ENCODE data around the gene LMOD1. TPM values are rescaled to one million over a fixed set of nuclear protein-coding genes. Genes with fewer than 3 reads are reported as not detected.

LMOD1 gene
- total and polyA plus RNA-seq, 2 donors (not counting 1 experiment from before 2014, with no cell fraction given): 36.3 to 74.9 TPM

DNA sequence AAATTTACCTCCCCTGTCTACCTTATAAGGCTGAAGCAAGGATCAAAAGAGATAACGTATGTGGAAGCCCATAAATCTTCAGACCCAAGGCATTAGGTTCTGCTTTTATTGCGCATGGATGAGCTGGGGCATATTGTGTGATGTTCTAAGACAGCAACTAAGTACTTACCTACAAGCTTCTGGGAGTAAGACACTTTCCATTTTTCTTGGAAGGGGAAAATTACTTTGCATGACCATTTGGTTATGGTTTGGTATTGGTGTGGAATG, 21.1 kb downstream of the LMOD1 start:
- Histone ChIP-seq H3K9ac (ENCODE audit: insufficient read depth, low read length) (no peak overlapping the region), H4K20me1 (ENCODE audit: control insufficient read depth, extremely low read depth, insufficient read depth, low read length) (no peaks in the 10 kb centered on the region), H3K4me3 (replicated peaks in 1 of 4; ENCODE audit: control extremely low read depth in 1 of 4, insufficient read depth in 1 of 4, low read depth in 3 of 4, low read length in 4 of 4) (no peak overlapping the region), H3K27me3 (ENCODE audit: control insufficient read depth, insufficient read depth, low read length) (no peaks in the 10 kb centered on the region), H2AFZ (ENCODE audit: low read length) (no peak overlapping the region), H3K9me3 (ENCODE audit: control insufficient read depth, insufficient read depth, low read depth, low read length) (no peaks in the 10 kb centered on the region), H3K4me1 (ENCODE audit: control insufficient read depth, extremely low read depth, insufficient read depth, low read length) (peaks cover 2% of the 10 kb centered on the region), H3K36me3 (ENCODE audit: control insufficient read depth, insufficient read depth, low read length) (no peaks in the 10 kb centered on the region), H3K27ac (ENCODE audit: insufficient read depth, low read length) (no peak overlapping the region), H3K4me2 (ENCODE audit: extremely low read depth, insufficient read depth, low read length) (no peak overlapping the region), H3K79me2 (ENCODE audit: control insufficient read depth, insufficient read depth, low read length) (no peaks in the 10 kb centered on the region)
- TF ChIP-seq, protein P1, sequence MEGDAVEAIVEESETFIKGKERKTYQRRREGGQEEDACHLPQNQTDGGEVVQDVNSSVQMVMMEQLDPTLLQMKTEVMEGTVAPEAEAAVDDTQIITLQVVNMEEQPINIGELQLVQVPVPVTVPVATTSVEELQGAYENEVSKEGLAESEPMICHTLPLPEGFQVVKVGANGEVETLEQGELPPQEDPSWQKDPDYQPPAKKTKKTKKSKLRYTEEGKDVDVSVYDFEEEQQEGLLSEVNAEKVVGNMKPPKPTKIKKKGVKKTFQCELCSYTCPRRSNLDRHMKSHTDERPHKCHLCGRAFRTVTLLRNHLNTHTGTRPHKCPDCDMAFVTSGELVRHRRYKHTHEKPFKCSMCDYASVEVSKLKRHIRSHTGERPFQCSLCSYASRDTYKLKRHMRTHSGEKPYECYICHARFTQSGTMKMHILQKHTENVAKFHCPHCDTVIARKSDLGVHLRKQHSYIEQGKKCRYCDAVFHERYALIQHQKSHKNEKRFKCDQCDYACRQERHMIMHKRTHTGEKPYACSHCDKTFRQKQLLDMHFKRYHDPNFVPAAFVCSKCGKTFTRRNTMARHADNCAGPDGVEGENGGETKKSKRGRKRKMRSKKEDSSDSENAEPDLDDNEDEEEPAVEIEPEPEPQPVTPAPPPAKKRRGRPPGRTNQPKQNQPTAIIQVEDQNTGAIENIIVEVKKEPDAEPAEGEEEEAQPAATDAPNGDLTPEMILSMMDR (conservative IDR thresholded peaks at IDR 0.05 in 1 of 2, IDR thresholded peaks at IDR 0.05 in 1 of 2; ENCODE audit: low read depth in 1 of 2, low read length in 2 of 2): no peak
- no peak for TF ChIP-seq EZH2 (IDR thresholded peaks at IDR 0.05; ENCODE audit: low read length, missing control alignments)
- no peak for DNase-seq (ENCODE audit: low read depth in 2 of 2)

DNA sequence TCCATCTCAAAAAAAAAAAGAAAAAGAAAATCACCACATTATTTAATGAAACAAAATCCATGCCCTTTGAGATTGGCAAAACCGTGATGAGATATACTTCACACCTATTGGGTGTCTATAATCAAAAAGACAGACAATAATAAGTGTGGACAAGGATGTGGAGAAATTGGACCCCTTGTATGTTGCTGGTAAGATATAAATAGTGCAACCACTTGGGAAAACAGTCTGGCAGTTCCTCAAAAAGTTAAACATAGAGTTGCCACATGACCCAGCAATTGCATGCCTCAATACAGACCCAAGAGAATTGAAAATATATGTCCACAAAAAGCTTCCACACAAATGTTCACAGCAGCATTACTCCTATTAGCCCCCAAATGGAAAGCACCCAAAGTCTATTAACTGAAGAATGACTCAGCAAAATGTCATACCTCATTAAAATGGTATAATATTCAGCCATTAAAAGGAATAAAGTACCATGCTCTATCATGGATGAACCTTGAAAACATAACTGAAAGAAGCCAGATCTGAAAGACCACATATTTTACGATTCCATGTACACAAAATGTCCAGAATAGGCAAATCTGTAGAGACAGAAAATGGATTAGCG, 24.3 kb downstream of the LMOD1 start:
- no peaks in the 10 kb centered on the region for H3K9me3 ChIP-seq (ENCODE audit: control insufficient read depth, insufficient read depth, low read depth, low read length)
- H3K4me1 ChIP-seq (ENCODE audit: control insufficient read depth, extremely low read depth, insufficient read depth, low read length): peaks cover 17% of the 10 kb centered on the region
- H3K4me2 ChIP-seq (ENCODE audit: extremely low read depth, insufficient read depth, low read length): no peak overlapping the region
- H2AFZ ChIP-seq (ENCODE audit: low read length): no peak overlapping the region
- no peak overlapping the region for H3K9ac ChIP-seq (ENCODE audit: insufficient read depth, low read length)
- H3K79me2 ChIP-seq (ENCODE audit: control insufficient read depth, insufficient read depth, low read length): no peaks in the 10 kb centered on the region
- no peak for TF ChIP-seq EZH2 (IDR thresholded peaks at IDR 0.05; ENCODE audit: low read length, missing control alignments)
- TF ChIP-seq, protein P1 (conservative IDR thresholded peaks at IDR 0.05 in 1 of 2, IDR thresholded peaks at IDR 0.05 in 1 of 2; ENCODE audit: low read depth in 1 of 2, low read length in 2 of 2): no peak
- H3K4me3 ChIP-seq (replicated peaks in 1 of 4; ENCODE audit: control extremely low read depth in 1 of 4, insufficient read depth in 1 of 4, low read depth in 3 of 4, low read length in 4 of 4): no peak overlapping the region
- no peak overlapping the region for H3K27ac ChIP-seq (ENCODE audit: insufficient read depth, low read length)
- H3K36me3 ChIP-seq (ENCODE audit: control insufficient read depth, insufficient read depth, low read length): no peaks in the 10 kb centered on the region
- H3K27me3 ChIP-seq (ENCODE audit: control insufficient read depth, insufficient read depth, low read length): no peaks in the 10 kb centered on the region
- DNase-seq (ENCODE audit: low read depth in 2 of 2): no peak
- no peaks in the 10 kb centered on the region for H4K20me1 ChIP-seq (ENCODE audit: control insufficient read depth, extremely low read depth, insufficient read depth, low read length)

DNA sequence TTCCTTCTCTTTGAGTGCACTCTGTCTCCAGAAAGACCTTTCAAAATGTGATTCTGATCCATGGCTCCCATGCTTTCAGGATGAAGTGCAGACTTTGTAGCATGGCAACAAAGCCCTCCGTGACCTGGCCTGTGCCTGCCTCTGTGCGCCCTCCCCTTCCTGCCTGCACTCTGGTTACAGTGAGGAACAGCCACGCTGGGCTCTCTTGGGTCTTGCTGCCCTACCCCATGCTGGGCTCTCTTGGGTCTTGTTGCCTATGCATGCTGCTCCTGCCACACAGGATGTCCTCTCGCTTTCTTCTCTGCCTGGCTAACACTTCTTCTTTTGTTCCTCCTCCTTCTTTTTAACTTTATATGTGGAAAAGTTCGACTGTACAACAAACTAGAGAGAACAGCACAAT, 28.0 kb downstream of the LMOD1 start:
- peaks cover 1% of the 10 kb centered on the region for H3K36me3 ChIP-seq (ENCODE audit: control insufficient read depth, insufficient read depth, low read length)
- H3K4me2 ChIP-seq (ENCODE audit: extremely low read depth, insufficient read depth, low read length): no peak overlapping the region
- peaks cover 24% of the 10 kb centered on the region for H3K4me1 ChIP-seq (ENCODE audit: control insufficient read depth, extremely low read depth, insufficient read depth, low read length)
- no peak overlapping the region for H3K9ac ChIP-seq (ENCODE audit: insufficient read depth, low read length)
- H3K4me3 ChIP-seq (replicated peaks in 1 of 4; ENCODE audit: control extremely low read depth in 1 of 4, insufficient read depth in 1 of 4, low read depth in 3 of 4, low read length in 4 of 4): no peak overlapping the region
- no peaks in the 10 kb centered on the region for H4K20me1 ChIP-seq (ENCODE audit: control insufficient read depth, extremely low read depth, insufficient read depth, low read length)
- no peak overlapping the region for H2AFZ ChIP-seq (ENCODE audit: low read length)
- DNase-seq (ENCODE audit: low read depth in 2 of 2): no peak
- TF ChIP-seq EZH2 (IDR thresholded peaks at IDR 0.05; ENCODE audit: low read length, missing control alignments): no peak
- TF ChIP-seq, protein P1 (conservative IDR thresholded peaks at IDR 0.05 in 1 of 2, IDR thresholded peaks at IDR 0.05 in 1 of 2; ENCODE audit: low read depth in 1 of 2, low read length in 2 of 2): no peak
- H3K27ac ChIP-seq (ENCODE audit: insufficient read depth, low read length): peak overlapping the region; percentile 75
- no peaks in the 10 kb centered on the region for H3K79me2 ChIP-seq (ENCODE audit: control insufficient read depth, insufficient read depth, low read length)
- H3K9me3 ChIP-seq (ENCODE audit: control insufficient read depth, insufficient read depth, low read depth, low read length): no peaks in the 10 kb centered on the region
- H3K27me3 ChIP-seq (ENCODE audit: control insufficient read depth, insufficient read depth, low read length): no peaks in the 10 kb centered on the region

Data from fibroblast of lung (primary cell).